GM18520 (cell line): ENCODE data around the gene MAPK8IP1.

Experiments
- ATAC-seq: cut with Tn5 transposase; IDR thresholded peaks from one replicate; pipeline ENCODE4 v1.9.1; 2021; ENCODE audit not compliant: unreplicated experiment

MAPK8IP1 gene

GRCh38 chr11:45924036-45924915 is 38.8 kb downstream of the MAPK8IP1 start:
- no peak for ATAC-seq

DNA sequence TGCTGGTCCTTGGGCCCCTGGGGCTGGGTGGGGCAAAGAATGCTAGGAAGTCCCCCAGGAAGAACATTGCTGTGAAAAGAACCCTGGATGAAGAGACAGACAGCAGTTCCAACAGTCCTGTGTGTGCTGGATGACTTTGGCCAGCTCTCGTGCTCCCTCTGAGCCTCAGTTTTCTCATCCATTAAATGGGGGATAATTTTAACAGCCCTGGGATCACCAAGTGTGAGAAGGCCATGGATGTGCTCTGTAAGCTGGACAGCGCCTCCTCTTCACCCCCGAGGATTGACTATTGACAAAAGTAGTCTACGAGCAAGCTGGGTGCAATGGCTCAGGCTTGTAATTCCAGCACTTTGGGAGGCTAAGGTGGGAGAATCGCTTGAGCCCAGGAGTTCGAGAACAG is 39.5 kb downstream of the MAPK8IP1 start:
- no peak for ATAC-seq

DNA sequence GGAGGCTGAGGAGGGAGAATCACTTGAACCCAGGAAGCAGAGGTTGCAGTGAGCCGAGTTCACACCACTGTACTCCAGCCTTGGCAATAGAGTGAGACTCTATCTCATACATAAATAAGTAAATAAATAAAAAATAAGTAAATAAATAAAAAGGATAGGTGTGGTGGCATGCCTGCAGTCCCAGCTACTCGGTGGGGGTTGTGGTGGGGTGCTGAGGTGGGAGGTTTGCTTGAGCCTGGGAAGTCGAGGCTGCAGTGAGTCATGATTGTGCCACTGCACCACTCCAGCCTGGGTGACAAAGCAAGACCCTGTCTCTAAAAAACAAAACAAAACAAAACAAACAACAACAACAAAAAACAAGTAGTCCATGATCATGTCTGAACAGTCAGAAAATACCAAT is 40.1 kb downstream of the MAPK8IP1 start:
- ATAC-seq = no peak

GRCh38 chr11:45926001-45926401 is 40.5 kb downstream of the MAPK8IP1 start:
- ATAC-seq = no peak

DNA sequence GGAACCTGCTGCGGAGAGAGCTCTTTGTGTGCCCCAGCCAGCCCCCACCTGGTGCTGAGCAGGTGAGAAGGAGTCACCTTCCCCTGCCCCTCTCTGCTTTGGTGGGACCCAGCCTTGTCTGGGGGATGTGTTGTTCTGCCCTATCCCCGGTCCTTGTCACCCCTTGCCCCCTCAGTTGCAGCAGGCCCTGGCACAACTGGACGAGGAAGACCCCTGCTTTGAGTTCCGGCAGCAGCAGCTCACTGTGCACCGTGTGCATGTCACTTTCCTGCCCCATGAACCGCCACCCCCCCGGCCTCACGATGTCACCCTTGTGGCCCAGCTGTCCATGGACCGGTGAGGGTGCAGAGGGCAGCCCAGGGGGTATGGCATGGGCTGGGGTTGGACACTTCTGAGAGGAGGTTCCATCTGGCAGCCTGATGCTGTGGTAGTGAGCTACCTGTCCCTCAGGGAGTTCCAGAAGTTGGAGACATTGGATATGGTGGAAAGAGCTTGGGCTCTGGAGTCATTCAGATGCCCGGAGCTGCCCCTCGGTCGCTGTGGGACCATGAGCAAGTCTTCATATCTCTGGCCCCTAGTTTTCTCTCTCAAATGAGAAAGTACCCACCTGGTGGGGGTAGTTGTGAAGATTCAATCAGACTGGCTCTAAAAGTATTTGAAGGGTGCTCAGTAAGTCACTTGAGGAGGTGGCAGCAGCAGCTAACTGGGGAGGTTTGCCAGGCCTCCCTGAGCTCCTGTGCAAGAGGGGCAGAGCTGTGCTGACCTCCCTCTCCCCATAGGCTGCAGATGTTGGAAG is 41.3 kb downstream of the MAPK8IP1 start:
- ATAC-seq = no peak

GRCh38 chr11:45927332-45927683 is 41.9 kb downstream of the MAPK8IP1 start:
- ATAC-seq = no peak

DNA sequence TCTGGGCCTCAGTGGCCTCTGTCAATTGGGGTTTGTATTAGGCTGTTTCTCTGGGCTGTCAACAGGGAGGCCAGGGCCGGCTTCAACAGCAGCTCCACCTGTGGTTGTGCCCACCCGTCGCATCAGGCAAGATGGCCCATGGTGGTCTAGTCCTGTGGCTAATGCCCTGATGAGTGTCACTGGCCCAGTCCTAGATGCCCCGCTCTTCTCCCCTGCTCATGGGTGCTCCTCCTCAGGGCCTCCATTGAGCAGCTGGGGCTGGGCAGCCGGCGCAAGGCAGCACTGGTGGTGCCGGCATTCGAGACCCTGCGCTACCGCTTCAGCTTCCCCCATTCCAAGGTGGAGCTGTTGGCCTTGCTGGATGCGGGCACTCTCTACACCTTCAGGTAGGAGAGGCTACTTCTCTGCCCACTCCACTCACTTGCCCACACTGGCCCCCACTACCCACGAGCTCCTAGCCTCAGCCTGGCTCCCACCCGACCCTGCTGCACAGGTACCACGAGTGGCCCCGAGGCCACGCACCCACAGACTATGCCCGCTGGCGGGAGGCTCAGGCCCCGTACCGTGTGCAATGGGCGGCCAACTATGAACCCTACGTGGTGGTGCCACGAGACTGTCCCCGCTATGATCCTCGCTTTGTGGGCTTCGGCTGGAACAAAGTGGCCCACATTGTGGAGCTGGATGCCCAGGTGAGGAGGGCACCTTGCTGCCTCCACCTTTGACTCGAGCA is 42.4 kb downstream of the MAPK8IP1 start:
- ATAC-seq = no peak

DNA sequence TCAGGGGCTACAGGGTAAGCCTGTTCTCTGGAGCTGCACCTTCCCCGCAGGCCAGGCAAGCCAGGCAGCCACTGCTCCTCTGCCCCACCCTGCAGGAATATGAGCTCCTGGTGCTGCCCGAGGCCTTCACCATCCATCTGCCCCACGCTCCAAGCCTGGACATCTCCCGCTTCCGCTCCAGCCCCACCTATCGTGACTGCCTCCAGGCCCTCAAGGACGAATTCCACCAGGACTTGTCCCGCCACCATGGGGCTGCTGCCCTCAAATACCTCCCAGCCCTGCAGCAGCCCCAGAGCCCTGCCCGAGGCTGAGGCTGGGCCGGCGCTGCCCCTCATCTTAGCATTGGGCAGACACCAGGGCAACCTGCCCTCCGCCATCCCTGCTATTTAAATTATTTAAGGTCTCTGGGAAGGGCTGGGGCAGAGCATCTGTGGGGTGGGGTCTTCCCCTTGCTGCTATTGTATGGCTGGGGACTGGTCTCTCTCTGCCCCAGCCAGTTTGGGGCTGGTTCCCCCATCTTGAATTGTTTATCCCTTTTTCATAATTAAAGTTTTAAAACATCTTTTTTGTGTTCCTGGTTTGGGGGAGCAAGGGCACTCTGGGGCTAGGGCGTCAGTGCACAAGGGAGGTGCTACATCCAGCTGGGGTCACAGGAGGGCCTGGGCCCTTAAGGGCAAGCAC is 43.2 kb downstream of the MAPK8IP1 start:
- ATAC-seq = no peak

GRCh38 chr11:45929486-45930030 is 44.1 kb downstream of the MAPK8IP1 start:
- ATAC-seq = peak; percentile 11

DNA sequence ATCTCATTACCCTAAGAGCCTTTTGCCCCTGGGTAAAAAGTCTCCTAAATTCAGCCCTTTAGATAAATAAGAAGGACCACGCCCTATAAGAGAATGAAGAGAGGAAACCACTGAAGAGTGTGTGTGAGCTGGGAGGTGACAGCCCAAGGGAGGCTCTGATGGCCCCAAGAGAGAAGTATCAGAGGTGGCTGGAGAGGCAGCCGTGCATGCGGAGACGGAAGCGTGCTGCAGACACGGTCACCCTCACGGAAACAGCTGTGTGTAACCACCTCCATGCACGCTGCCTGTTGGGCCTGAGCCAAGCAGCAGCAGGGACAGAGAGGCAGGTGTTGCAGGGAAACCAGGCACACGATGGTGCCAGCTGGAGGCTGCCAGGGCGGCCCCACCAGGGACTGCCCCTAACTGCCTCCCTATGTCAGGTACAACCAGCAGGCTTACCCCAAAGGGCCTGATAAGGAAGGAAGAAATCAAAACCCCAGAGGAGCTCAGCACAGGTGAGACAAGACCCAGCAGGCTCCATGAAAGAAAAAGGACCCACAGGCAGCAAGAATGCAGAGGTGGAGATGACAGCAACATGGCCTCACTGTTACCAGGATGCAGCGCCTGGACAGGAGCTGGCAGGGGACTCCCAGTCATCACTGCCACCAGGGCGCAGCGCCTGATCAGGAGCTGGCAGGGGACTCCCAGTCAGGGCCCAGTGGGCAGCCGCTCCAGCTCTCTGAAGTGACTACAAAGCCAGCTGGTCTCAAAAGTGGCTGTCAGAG is 44.8 kb downstream of the MAPK8IP1 start:
- peak; percentile 91 for ATAC-seq

DNA sequence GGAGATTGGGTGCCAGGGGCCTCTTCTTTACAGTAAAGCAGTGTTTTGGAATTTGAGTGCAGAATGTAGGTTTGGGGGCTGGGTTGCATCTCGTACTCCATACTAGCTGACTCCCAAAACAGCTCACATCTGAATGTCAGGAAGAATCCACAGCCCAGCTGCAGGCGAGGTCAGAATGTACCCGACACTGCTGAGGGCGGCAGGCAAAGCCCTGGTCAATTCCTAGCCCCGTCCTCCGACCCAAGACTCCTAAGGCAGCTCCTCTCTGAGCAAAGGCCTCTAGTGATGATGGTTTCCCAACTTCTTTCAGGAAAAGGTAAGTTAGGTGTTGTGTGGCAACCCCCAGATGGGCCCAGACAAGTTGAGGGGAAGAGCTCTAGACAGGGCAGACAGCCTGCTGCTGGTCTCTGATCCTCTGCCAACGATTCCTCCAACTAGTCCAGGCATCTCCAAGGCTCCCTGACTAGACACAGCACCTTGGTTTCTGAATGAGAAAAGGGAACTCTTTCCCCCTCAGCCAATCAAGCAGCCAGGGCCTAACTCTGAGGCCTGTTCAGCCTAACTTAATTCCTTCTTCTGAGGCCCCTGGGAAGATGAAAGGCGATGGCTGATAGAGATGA is 45.6 kb downstream of the MAPK8IP1 start:
- ATAC-seq = no peak

GRCh38 chr11:45931739-45932138 is 46.3 kb downstream of the MAPK8IP1 start:
- ATAC-seq = no peak

- no peak for ATAC-seq
These were observed 46.8 kb downstream of the MAPK8IP1 start for GRCh38 chr11:45932217-45932616.

DNA sequence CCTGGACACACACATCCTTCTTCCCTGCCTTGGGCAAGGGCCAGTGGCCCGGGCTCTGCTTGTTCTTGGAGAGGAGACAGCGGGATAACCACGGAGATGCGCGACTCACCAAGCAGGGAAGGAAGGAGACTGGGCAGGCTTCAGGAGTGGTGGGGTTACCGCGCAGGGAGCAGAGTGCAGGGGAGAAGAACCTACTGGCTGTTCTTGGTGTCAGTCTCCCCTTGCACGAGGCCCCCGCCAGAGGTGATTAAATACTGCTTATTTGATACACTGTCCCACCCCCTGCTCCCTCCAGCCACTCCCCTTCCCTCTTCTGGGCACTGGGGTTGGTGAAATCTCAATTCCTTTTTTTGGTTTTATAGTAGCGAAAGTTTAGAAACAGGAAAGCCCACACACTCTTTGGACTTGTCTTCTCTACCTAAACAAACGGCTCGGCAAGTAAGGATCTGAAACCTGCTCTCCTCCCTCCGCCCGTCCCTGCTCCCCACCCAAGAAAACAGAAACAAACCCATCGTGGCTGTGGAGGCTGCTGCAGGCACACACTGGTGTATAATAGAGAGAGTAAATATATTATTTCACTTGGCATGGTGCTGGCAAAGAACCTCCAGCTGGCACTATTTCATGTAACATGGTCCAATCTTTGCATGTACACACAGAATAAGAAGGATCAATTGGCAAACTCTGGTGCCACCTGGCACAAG is 47.8 kb downstream of the MAPK8IP1 start:
- ATAC-seq = no peak

GRCh38 chr11:45933846-45934579 is 48.6 kb downstream of the MAPK8IP1 start:
- ATAC-seq = no peak

DNA sequence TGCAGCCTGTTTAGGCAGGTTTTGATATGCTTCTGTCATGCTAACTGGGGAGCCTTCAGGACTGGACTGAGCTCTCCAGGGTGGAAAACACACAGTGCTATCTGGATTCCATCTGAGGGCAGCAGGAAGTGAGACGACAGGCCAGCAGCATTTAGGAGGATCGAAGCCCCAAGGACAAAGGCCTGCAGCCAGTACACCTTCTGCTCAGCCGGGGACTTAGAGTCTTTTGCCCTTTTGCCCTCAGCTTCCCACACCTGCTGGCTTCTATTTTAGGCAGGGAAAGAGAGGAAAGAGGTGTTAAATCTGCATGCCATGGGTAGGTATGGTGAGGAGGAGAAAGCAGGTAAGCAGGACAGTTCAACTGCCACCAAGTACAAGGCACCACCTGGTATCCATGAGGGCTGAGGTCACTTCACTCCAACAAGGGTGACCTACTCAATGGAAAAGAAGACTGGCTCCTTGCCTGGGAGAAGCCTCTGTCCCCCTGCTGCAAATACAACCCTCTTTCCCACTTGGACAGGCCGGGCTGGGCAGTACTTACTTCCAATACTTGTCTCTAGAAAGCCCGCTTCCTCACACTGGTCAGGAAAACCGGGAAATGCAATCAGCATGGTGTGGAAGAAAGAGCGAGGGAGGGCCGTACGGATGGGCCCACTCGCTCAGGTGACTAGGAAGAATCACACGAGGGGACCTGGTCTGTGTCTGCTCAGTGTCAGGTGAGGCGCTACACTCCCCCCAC is 49.3 kb downstream of the MAPK8IP1 start:
- no peak for ATAC-seq

- no peak for ATAC-seq
These were observed 50.1 kb downstream of the MAPK8IP1 start for GRCh38 chr11:45935349-45936064.
